Kidney (tissue), 14 donors: Measurements from ENCODE around the gene FDXACB1. TPM values are rescaled to one million over a fixed set of nuclear protein-coding genes. Genes with fewer than 3 reads are reported as not detected.
A peak's percentile ranks its signal among the peaks of the same experiment; 100 is the strongest.

Source experiments
- DNase-seq, 5 donors: peaks; one replicate each; pipeline ENCODE4 v3.0.0-alpha.2; 2013 to 2020
- FAIRE-seq: peaks from 2 replicates; lab custom pipeline; 2012; peaks lifted over from hg19 to GRCh38; lab: Jason Lieb, UNC
- H3K27ac ChIP-seq, 2 donors: one replicate each; pipeline ENCODE4 v1.7.0; 2013; ENCODE audit warnings: low read depth in 2 of 2, low read length in 2 of 2, inconsistent platforms in 1 of 2
- H3K27me3 ChIP-seq: one replicate; pipeline ENCODE4 v1.7.1; 2013; ENCODE audit warnings: low read length, inconsistent platforms; ENCODE audit not compliant: control insufficient read depth, insufficient read depth
- H3K36me3 ChIP-seq, 3 donors: one replicate each; pipeline versions ENCODE4 v1.7.0 to v1.7.1; 2013; ENCODE audit warnings: low read length in 3 of 3, control low read depth in 1 of 3, inconsistent platforms in 1 of 3; ENCODE audit not compliant: insufficient read depth in 3 of 3, control insufficient read depth in 2 of 3
- H3K4me1 ChIP-seq, 3 donors: one replicate each; pipeline versions ENCODE4 v1.7.0 to v1.7.1; 2013; ENCODE audit warnings: low read length in 3 of 3, inconsistent platforms in 1 of 3, low read depth in 1 of 3; ENCODE audit not compliant: control insufficient read depth in 2 of 3, insufficient read depth in 2 of 3
- H3K4me3 ChIP-seq, 3 donors: one replicate each; pipeline versions ENCODE4 v1.7.0 to v1.8.1; 2013; ENCODE audit warnings: low read length in 3 of 3, control low read depth in 1 of 3, inconsistent platforms in 1 of 3
- H3K9ac ChIP-seq, 3 donors: one replicate each; pipeline versions ENCODE4 v1.7.0 to v1.7.1; 2013; ENCODE audit warnings: low read length in 3 of 3, control low read depth in 1 of 3, inconsistent platforms in 1 of 3
- H3K9me3 ChIP-seq, 3 donors: one replicate each; pipeline versions ENCODE4 v1.7.0 to v1.7.1; 2013; ENCODE audit warnings: low read length in 3 of 3, control low read depth in 1 of 3, inconsistent platforms in 1 of 3; ENCODE audit not compliant: control insufficient read depth in 2 of 3, insufficient read depth in 1 of 3
- CTCF ChIP-seq: IDR thresholded peaks from 3 replicates; pipeline ENCODE4 v1.5.1; 2012; ENCODE audit warnings: mild to moderate bottlenecking, moderate library complexity, borderline replicate concordance; ENCODE audit not compliant: insufficient read depth; ENCODE audit errors: extremely low read depth
- intact Hi-C: fragments of 100-400 bp; cut with DNase I; formaldehyde crosslinking; loops from one replicate; pipeline ENCODE4 v1.11.1; 2022
- polyA plus RNA-seq: library from polyadenylated mRNA; stranded (reverse); fragments of 350-450 nt; fragmentation: Illumina TruSeq; extraction: RNeasy Lipid Tissue Mini Kit (QIAGEN cat#74804); gene quantifications from one replicate; pipeline ENCODE4 v1.2.3, GENCODE V29; 2014; ENCODE audit warnings: low read depth, low replicate concordance; ENCODE audit not compliant: insufficient read depth
- total RNA-seq: library from RNA; stranded (reverse); fragmentation: NEBNext Ultra II Directional; extraction: Animal tissue kit (Norgen Biotek cat#: 25700); gene quantifications from one replicate; pipeline ENCODE4 v1.2.1, GENCODE V29; 2021
- donor health status: control.
- donor health status: control.
- donor health status: control.
- donor health status: control.
- donor health status: control.
- donor health status: DM: yes; HTN: yes; CAD: no.
- donor health status: Normal renal cell carcinoma (clear cell type).

The FDXACB1 gene
- total and polyA plus RNA-seq, 2 donors from 2014 or later = 1.5 to 2.6 TPM

GRCh38 chr11:111917788-111918187 lies 38.8 kb upstream of the FDXACB1 start:
- no peaks in the 10 kb centered on the region for H3K9me3 ChIP-seq
- no peaks in the 10 kb centered on the region for H3K36me3 ChIP-seq
- peaks cover 0 to 28% (median 10%) of the 10 kb centered on the region in 3 donors for H3K4me1 ChIP-seq
- DNase-seq (no peak), FAIRE-seq (no peak)
- peak overlapping the region; percentile 92 to 93 for H3K27ac ChIP-seq
- peak overlapping the region in 1 of 3 donors; percentile 78 for H3K9ac ChIP-seq
- H3K27me3 ChIP-seq = no peaks in the 10 kb centered on the region
- no peak for TF ChIP-seq CTCF
- no peak overlapping the region for H3K4me3 ChIP-seq
- intact Hi-C loops = no loop called here

- Histone ChIP-seq H3K4me3 (no peak overlapping the region), H3K9ac (peak overlapping the region in 1 of 3 donors; percentile 27), H3K9me3 (no peaks in the 10 kb centered on the region), H3K36me3 (no peaks in the 10 kb centered on the region), H3K27me3 (no peaks in the 10 kb centered on the region), H3K4me1 (peaks cover 0 to 29% (median 11%) of the 10 kb centered on the region in 3 donors), H3K27ac (peak overlapping the region in 1 of 2 donors; percentile 93)
- DNase-seq (no peak), FAIRE-seq (no peak)
- intact Hi-C loops = no loop called here
- no peak for TF ChIP-seq CTCF
These were observed 38.3 kb upstream of the FDXACB1 start for GRCh38 chr11:111917312-111917711.

- Histone ChIP-seq H3K27me3 (no peaks in the 10 kb centered on the region), H3K27ac (peak overlapping the region in 1 of 2 donors; percentile 18), H3K36me3 (no peaks in the 10 kb centered on the region), H3K4me3 (no peak overlapping the region), H3K4me1 (peaks cover 0 to 32% (median 15%) of the 10 kb centered on the region in 3 donors), H3K9me3 (no peaks in the 10 kb centered on the region), H3K9ac (peak overlapping the region in 1 of 3 donors; percentile 27)
- no peak for FAIRE-seq
- intact Hi-C loops = no loop called here
- no peak for DNase-seq
- no peak for TF ChIP-seq CTCF
These were observed 37.8 kb upstream of the FDXACB1 start for GRCh38 chr11:111916768-111917167.

- peak overlapping the region in 2 of 3 donors; percentile 18 to 59 for H3K4me3 ChIP-seq
- intact Hi-C loops = no loop called here
- H3K9ac ChIP-seq = peak overlapping the region in 1 of 3 donors; percentile 64
- no peaks in the 10 kb centered on the region for H3K27me3 ChIP-seq
- DNase-seq (peak in 4 of 5 donors; percentile 39 to 86 (median 74)), FAIRE-seq (no peak)
- H3K4me1 ChIP-seq = peaks cover 0 to 21% (median 19%) of the 10 kb centered on the region in 3 donors
- H3K36me3 ChIP-seq = no peaks in the 10 kb centered on the region
- H3K9me3 ChIP-seq = no peaks in the 10 kb centered on the region
- H3K27ac ChIP-seq = peak overlapping the region; percentile 86 to 90
- no peak for TF ChIP-seq CTCF
These were observed 35.0 kb upstream of the FDXACB1 start for GRCh38 chr11:111913997-111914396.
